ENCODE results near the gene PYGO2.
"Not testable (repeated sequence)": the region's sequence is repeated elsewhere in the genome, so short reads cannot be mapped to it uniquely, and the experiment has no call there.

PYGO2 gene

GRCh38 chr1:154983776-154984466 is 22.3 kb upstream of the PYGO2 start:
- TF ChIP-seq CTCF (IDR thresholded peaks at IDR 0.05; ENCODE audit: low read depth, low read length) = no peak
- peak overlapping the region; percentile 73 to 81 for H3K4me3 ChIP-seq (replicated peaks in 1 of 2; ENCODE audit: low read depth in 2 of 2, low read length in 2 of 2)
- no peak for DNase-seq (ENCODE audit: low read depth in 2 of 2)

GRCh38 chr1:154982897-154983648 is 21.5 kb upstream of the PYGO2 start, which contains the start of gene FLAD1:
FLAD1 (plus strand) TSS chr1:154983344; CDS start chr1:154983695, 351 bp downstream.
- no peak for TF ChIP-seq CTCF (IDR thresholded peaks at IDR 0.05; ENCODE audit: low read depth, low read length)
- DNase-seq (ENCODE audit: low read depth in 2 of 2) = peak; percentile 100
- H3K4me3 ChIP-seq (replicated peaks in 1 of 2; ENCODE audit: low read depth in 2 of 2, low read length in 2 of 2) = peak within 1 kb of the TSS; percentile 73 to 81

GRCh38 chr1:154982341-154982740 is 20.8 kb upstream of the PYGO2 start:
- TF ChIP-seq CTCF (IDR thresholded peaks at IDR 0.05; ENCODE audit: low read depth, low read length) = no peak
- peak overlapping the region in 1 of 2 donors; percentile 3 for H3K4me3 ChIP-seq (replicated peaks in 1 of 2; ENCODE audit: low read depth in 2 of 2, low read length in 2 of 2)
- DNase-seq (ENCODE audit: low read depth in 2 of 2) = no peak

DNA sequence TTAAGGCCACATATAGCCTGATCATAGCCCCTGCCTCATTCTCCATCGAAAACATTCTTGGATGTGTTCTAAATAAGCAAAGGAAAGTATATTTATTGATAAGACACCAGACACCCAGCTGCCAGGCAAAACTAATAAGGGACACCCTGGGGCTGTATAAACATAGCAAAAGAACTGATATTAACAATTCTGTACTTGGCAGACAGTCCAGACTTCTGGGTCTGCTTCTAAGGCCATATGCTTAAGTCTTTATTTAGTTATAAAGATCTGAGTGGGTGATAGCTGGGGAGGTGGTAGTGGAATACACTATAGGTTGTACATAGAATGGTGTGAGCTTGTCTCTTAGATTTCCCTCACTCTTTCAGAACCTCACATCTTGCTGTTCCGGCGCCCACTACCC is 16.8 kb upstream of the PYGO2 start:
- DNase-seq (ENCODE audit: low read depth in 2 of 2) = no peak
- no peak overlapping the region for H3K4me3 ChIP-seq (replicated peaks in 1 of 2; ENCODE audit: low read depth in 2 of 2, low read length in 2 of 2)
- TF ChIP-seq CTCF (IDR thresholded peaks at IDR 0.05; ENCODE audit: low read depth, low read length) = no peak

DNA sequence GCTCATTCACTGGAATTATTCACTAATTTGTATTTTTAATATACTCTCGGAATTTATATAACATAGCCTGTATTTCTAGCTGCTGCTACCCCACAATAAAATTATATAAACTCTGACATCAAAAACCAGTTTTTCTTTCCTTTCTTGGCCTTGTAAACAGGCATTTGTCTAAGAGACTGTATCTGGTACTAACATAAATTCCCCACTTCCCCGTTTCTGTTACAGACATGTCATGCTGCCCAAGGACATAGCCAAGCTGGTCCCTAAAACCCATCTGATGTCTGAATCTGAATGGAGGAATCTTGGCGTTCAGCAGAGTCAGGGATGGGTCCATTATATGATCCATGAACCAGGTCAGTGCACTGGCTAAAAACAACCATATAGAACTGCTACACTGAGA is 16.2 kb upstream of the PYGO2 start:
- not testable (repeated sequence) for H3K4me3 ChIP-seq (replicated peaks in 1 of 2; ENCODE audit: low read depth in 2 of 2, low read length in 2 of 2); DNase-seq (ENCODE audit: low read depth in 2 of 2)

DNA sequence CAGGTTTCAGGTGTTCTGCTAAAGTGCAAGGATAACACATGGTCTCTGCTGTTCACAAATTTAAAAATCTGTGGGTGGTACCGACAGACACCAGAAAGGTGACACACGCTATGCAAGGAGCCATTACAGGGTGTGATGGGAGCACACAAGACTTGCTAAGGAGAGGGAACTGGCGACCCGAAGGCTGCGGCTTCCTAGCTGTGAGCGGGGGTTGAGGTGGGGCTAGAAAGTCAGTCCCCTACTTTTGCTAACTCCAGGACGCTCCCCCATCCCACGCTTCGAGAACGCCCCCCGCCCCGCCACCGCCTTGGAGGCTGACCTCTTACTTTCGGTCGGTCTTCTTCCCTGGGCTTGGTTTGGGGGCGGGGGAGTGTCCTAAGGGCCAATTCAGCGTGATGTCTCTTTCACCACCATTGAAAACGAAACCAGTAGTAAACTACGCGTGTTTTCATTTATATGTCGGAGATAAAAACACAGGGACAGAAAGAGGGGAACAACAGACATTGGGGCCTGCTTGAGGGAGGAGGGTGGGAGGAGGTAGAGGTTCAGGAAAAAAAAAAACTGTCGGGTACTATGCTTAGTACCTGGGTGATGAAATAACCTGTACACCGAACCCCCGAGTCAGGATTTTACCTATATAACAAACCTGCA is 14.0 kb upstream of the PYGO2 start:
- no peak for TF ChIP-seq CTCF (IDR thresholded peaks at IDR 0.05; ENCODE audit: low read depth, low read length)
- H3K4me3 ChIP-seq (replicated peaks in 1 of 2; ENCODE audit: low read depth in 2 of 2, low read length in 2 of 2) = peak overlapping the region; percentile 59 to 62
- DNase-seq (ENCODE audit: low read depth in 2 of 2) = peak; percentile 61 to 74

All from cardiac fibroblast (primary cell).